CD4-positive, alpha-beta T cell (primary cell): ENCODE data around the gene TPRN. TPM values are rescaled to one million over a fixed set of nuclear protein-coding genes. Genes with fewer than 3 reads are reported as not detected.

Experiments used
- ATAC-seq: fragments of 200-7000 bp; cut with Tn5 transposase; one replicate; pipeline ENCODE4 v1.10.0; 2022; ENCODE audit warnings: mild to moderate bottlenecking; ENCODE audit not compliant: poor library complexity
- CTCF ChIA-PET: fragments of 350-600 bp; sonication (Branson Sonifier 250); formaldehyde crosslinking; loops from one replicate; lab custom pipeline; 2021; ENCODE audit warnings: antibody characterized with exemption, inconsistent platforms; lab: Charles Lee
- POLR2A ChIA-PET: fragments of 350-600 bp; sonication (Branson Sonifier 250); formaldehyde crosslinking; loops from one replicate; lab custom pipeline; 2021; ENCODE audit warnings: antibody characterized with exemption, inconsistent platforms; lab: Charles Lee
- DNase-seq, 14 experiments: peaks; one replicate each; pipeline ENCODE4 v3.0.0-alpha.2; 2013 to 2020; ENCODE audit warnings: mixed read lengths in 2 of 14
- H3K27ac ChIP-seq, 2 donors: one replicate each; pipeline versions ENCODE4 v1.5.1 to v1.7.0; 2013; ENCODE audit warnings: low read length in 2 of 2, low read depth in 1 of 2, mild to moderate bottlenecking in 1 of 2
- H3K27me3 ChIP-seq, 2 experiments: 1 replicate in 1 of 2; 2 replicates in 1 of 2; pipeline versions ENCODE4 v1.6.1 to v1.7.0; 2013; ENCODE audit warnings: low read length in 2 of 2, control low read depth in 1 of 2, mild to moderate bottlenecking in 1 of 2, moderate library complexity in 1 of 2; ENCODE audit not compliant: insufficient read depth in 2 of 2, control insufficient read depth in 1 of 2
- H3K36me3 ChIP-seq: one replicate; pipeline ENCODE4 v1.6.1; 2013; ENCODE audit warnings: low read length, control low read depth; ENCODE audit not compliant: insufficient read depth
- H3K4me1 ChIP-seq: one replicate; pipeline ENCODE4 v1.6.1; 2013; ENCODE audit warnings: low read length, control low read depth; ENCODE audit not compliant: insufficient read depth
- H3K4me3 ChIP-seq: one replicate; pipeline ENCODE4 v1.5.1; 2013; ENCODE audit warnings: mild to moderate bottlenecking, low read length, moderate library complexity
- H3K9me3 ChIP-seq, 2 experiments: 1 replicate in 1 of 2; 2 replicates in 1 of 2; pipeline versions ENCODE4 v1.6.1 to v1.7.0; 2013; ENCODE audit warnings: low read length in 2 of 2, mild to moderate bottlenecking in 2 of 2, control low read depth in 1 of 2, moderate library complexity in 1 of 2; ENCODE audit not compliant: control insufficient read depth in 1 of 2, insufficient read depth in 1 of 2
- H3K27ac Mint-ChIP-seq: one replicate; pipeline ENCODE4 v1.8.0; 2020; ENCODE audit warnings: mixed read lengths
- H3K27me3 Mint-ChIP-seq: one replicate; pipeline ENCODE4 v1.8.0; 2021; ENCODE audit warnings: mixed read lengths
- H3K36me3 Mint-ChIP-seq: one replicate; pipeline ENCODE4 v1.8.0; 2021; ENCODE audit warnings: low read depth, mixed read lengths
- H3K4me1 Mint-ChIP-seq: one replicate; pipeline ENCODE4 v1.8.0; 2021; ENCODE audit warnings: low read depth, mixed read lengths
- H3K4me3 Mint-ChIP-seq: one replicate; pipeline ENCODE4 v1.8.0; 2020; ENCODE audit warnings: mild to moderate bottlenecking, mixed read lengths
- H3K9me3 Mint-ChIP-seq: one replicate; pipeline ENCODE4 v1.8.0; 2020; ENCODE audit warnings: mixed read lengths
- intact Hi-C, 2 experiments: fragments of 100-400 bp; cut with DNase I in 1 of 2; cut with micrococcal nuclease in 1 of 2; formaldehyde crosslinking; loops; one replicate each; pipeline versions ENCODE4 v1.15.1 to v1.9.0; 2023 to 2025; cut with DNase I, micrococcal nuclease
- total RNA-seq, 174 experiments: library from RNA in 2 of 174; stranded (reverse) in 2 of 174; gene quantifications; one replicate each; pipeline ENCODE4 v1.2.3 and lab custom pipeline; 2021 to 2026
- TF ChIP-seq, protein P1 (sequence below): fragments of 200-600 bp; IDR thresholded peaks from one replicate; pipeline ENCODE4 v1.8.0; 2022; ENCODE audit warnings: antibody characterized with exemption, mild to moderate bottlenecking

The TPRN gene
- total RNA-seq, 2 experiments from 2014 or later: 6.1 to 8.6 TPM

DNA sequence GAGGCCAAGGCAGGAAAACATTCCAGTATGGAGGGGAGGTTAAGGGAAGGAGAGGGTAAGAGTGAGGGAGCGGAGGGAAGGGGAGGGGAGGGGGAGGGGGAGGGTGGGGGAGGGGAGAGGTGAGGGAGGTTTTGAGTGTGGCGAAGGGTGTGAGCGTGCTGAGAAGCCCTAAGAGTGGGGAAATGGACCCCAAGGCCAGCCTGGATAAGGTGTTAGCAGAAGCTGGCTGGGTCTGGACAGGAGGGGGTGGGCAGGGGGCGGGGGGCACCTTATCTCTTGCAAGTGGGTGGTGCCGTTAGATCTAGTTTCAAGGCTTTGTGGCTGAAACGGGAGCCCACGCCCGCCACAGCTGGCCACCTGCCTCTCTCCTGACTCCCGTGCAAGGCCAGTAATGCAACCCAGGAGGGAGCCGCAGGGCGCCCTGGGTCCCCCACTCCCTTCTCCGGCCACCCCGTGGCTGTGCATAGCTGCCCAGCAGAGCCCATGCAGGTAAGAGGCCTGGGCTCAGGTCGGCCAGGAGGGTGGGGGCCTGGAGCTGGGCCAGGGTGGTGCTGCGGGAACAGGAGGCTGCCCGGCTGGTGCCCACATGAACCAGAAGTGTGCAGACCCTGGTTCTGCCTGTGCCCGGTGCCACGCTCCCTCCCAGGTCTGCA, 27.4 kb upstream of the TPRN start:
- Mint-ChIP-seq H3K4me1 (peaks cover 16% of the 10 kb centered on the region), H3K36me3 (no peaks in the 10 kb centered on the region), H3K27me3 (peaks cover 5% of the 10 kb centered on the region), H3K27ac (no peak overlapping the region), H3K9me3 (no peaks in the 10 kb centered on the region), H3K4me3 (peak overlapping the region; percentile 1)
- Histone ChIP-seq H3K4me1 (peaks cover 23% of the 10 kb centered on the region), H3K27me3 (peaks cover 3 to 16% of the 10 kb centered on the region in 2 experiments), H3K4me3 (no peak overlapping the region), H3K9me3 (peaks cover 0 to 10% of the 10 kb centered on the region in 2 experiments), H3K27ac (no peak overlapping the region), H3K36me3 (no peaks in the 10 kb centered on the region)
- TF ChIP-seq, protein P1, sequence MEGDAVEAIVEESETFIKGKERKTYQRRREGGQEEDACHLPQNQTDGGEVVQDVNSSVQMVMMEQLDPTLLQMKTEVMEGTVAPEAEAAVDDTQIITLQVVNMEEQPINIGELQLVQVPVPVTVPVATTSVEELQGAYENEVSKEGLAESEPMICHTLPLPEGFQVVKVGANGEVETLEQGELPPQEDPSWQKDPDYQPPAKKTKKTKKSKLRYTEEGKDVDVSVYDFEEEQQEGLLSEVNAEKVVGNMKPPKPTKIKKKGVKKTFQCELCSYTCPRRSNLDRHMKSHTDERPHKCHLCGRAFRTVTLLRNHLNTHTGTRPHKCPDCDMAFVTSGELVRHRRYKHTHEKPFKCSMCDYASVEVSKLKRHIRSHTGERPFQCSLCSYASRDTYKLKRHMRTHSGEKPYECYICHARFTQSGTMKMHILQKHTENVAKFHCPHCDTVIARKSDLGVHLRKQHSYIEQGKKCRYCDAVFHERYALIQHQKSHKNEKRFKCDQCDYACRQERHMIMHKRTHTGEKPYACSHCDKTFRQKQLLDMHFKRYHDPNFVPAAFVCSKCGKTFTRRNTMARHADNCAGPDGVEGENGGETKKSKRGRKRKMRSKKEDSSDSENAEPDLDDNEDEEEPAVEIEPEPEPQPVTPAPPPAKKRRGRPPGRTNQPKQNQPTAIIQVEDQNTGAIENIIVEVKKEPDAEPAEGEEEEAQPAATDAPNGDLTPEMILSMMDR: no peak
- ATAC-seq (no peak), DNase-seq (no peak)
- ChIA-PET POLR2A (interaction anchor here (1.0 to 2.4 kb wide), 5 partner anchors 13 to 141 kb away, joined by 3 to 15 read pairs (median 5); partner anchors contain the start of genes MAN1B1, TPRN and TUBB4B), CTCF (interaction anchor here (0.6 to 2.5 kb wide), 11 partner anchors 9 to 193 kb away, joined by 3 to 15 read pairs (median 4); partner anchors contain the start of genes ANAPC2, NPDC1 and SSNA1)
- intact Hi-C loops: loop anchor here (1.0 to 5.0 kb wide), 5 partner anchors 106 to 182 kb away; partner anchors contain the start of gene NPDC1 (in 2 of the 2)

DNA sequence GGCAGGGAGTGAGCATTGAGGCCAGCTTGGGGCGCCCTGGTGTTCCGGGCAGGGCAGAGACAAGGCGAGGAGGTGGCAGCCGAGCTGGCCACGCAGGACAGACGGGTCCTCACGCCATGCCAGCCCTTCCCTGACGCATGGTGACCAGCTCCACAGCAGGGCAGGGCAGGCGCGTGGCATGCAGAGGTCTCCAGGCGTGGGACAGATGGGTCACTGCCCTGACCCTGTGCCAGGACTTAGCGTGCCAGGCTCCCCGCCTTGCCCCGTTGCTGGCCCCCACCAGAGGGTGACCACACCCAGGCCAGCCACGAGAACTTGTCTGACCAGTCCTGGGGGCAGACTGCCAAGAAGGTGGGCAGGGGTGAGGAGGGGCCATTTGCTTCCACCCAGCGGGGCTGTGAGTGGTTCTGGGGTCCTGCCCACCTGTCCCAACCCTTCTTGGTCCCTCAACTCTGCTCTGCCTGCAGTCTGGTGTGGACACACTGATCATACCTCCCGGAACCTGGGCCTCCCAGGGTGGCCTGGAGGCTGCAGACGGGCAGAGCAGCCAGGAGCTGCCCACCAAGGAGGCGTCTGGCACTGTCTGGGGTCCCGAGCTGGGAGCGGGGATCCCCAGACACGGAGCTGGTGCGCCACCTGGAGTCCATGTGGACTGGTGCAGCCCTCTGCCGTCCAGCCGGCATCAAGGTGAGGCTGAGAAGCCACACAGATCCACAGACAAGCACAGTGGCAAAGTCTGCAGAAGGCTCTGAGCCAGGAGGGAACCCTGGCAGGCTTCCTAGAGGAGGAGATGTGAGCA, 26.7 kb upstream of the TPRN start, which contains the start of gene RNF224:
TSS of gene RNF224 (plus strand) at position 449 of the 799 bp plus-strand sequence. CDS start 834 bp downstream, outside the sequence.
- ChIA-PET CTCF (interaction anchor here (0.5 to 2.5 kb wide), 15 partner anchors 9 to 198 kb away, joined by 3 to 15 read pairs (median 3); partner anchors contain the start of genes ANAPC2, NPDC1 and SSNA1), POLR2A (interaction anchor here (1.0 to 2.4 kb wide), 5 partner anchors 13 to 141 kb away, joined by 3 to 15 read pairs (median 5); partner anchors contain the start of genes MAN1B1, TPRN and TUBB4B)
- peak; percentile 24 for ATAC-seq
- H3K4me3 Mint-ChIP-seq: peak within 1 kb of the TSS; percentile 1
- peaks cover 18% of the 10 kb centered on the region for H3K4me1 Mint-ChIP-seq
- no peak within 1 kb of the TSS for H3K27ac ChIP-seq
- TF ChIP-seq, protein P1: peak; percentile 84
- no peak within 1 kb of the TSS for H3K27ac Mint-ChIP-seq
- no peaks in the 10 kb centered on the region for H3K9me3 Mint-ChIP-seq
- H3K27me3 Mint-ChIP-seq: peaks cover 5% of the 10 kb centered on the region
- peaks cover 0 to 10% of the 10 kb centered on the region in 2 experiments for H3K9me3 ChIP-seq
- DNase-seq: peak; percentile 73 to 89 (median 78)
- H3K4me3 ChIP-seq: no peak within 1 kb of the TSS
- H3K36me3 Mint-ChIP-seq: no peaks in the 10 kb centered on the region
- intact Hi-C loops: loop anchor here (1.0 to 5.0 kb wide), 5 partner anchors 105 to 181 kb away; partner anchors contain the start of gene NPDC1 (in 2 of the 2)
- H3K27me3 ChIP-seq: peaks cover 3 to 16% of the 10 kb centered on the region in 2 experiments
- H3K4me1 ChIP-seq: peaks cover 31% of the 10 kb centered on the region
- H3K36me3 ChIP-seq: no peaks in the 10 kb centered on the region
